Suprapubic skin (tissue), 3 donors: ENCODE results near the gene TRMT61B.

Source experiments
- EP300 ChIP-seq: sonication (generic); formaldehyde crosslinking; IDR thresholded peaks from one replicate; pipeline ENCODE4 v1.6.1; 2017; ENCODE audit warnings: antibody characterized with exemption
- POLR2A ChIP-seq, 2 donors: fragments of 450-650 bp; IDR thresholded peaks; one replicate each; pipeline ENCODE4 v1.6.1; 2017; ENCODE audit warnings: antibody characterized with exemption in 2 of 2, mild to moderate bottlenecking in 2 of 2, moderate library complexity in 2 of 2
- TF ChIP-seq, protein P1 (sequence below), 2 donors: fragments of 200-600 bp in 1 of 2; fragments of 450-650 bp in 1 of 2; sonication (generic) in 1 of 2; IDR thresholded peaks; one replicate each; pipeline ENCODE4 v1.5.1; 2016 to 2019; ENCODE audit warnings: antibody characterized with exemption in 2 of 2, mild to moderate bottlenecking in 1 of 2, moderate library complexity in 1 of 2

DNA sequence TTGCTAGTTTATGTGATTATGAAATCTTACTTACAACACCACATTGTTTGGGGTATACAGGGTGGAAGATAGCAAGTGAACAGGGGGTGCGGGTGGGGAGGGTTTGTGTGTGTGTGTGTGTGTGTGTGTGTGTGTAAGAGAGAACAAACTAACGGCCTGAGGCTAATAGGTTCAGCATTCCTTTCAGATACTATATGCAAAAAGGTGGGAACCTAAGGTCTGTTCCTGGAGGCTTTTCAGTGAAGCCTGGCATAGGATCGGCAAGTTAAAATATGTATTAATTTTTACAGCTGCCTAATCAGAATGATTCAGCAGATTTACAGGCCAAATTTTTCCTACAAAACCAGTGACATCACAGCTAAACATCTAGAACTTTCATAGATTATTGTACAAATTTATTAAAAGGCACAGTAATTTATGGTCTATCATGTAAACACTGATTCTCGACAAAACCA lies 67.1 kb downstream of the TRMT61B start:
- TF ChIP-seq EP300 (no peak), POLR2A (IDR thresholded peaks at IDR 0.05) (no peak)
- TF ChIP-seq, protein P1, sequence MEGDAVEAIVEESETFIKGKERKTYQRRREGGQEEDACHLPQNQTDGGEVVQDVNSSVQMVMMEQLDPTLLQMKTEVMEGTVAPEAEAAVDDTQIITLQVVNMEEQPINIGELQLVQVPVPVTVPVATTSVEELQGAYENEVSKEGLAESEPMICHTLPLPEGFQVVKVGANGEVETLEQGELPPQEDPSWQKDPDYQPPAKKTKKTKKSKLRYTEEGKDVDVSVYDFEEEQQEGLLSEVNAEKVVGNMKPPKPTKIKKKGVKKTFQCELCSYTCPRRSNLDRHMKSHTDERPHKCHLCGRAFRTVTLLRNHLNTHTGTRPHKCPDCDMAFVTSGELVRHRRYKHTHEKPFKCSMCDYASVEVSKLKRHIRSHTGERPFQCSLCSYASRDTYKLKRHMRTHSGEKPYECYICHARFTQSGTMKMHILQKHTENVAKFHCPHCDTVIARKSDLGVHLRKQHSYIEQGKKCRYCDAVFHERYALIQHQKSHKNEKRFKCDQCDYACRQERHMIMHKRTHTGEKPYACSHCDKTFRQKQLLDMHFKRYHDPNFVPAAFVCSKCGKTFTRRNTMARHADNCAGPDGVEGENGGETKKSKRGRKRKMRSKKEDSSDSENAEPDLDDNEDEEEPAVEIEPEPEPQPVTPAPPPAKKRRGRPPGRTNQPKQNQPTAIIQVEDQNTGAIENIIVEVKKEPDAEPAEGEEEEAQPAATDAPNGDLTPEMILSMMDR (IDR thresholded peaks at IDR 0.05) = no peak
